ENCODE measurements around the gene NTSR1.

The NTSR1 gene

DNA sequence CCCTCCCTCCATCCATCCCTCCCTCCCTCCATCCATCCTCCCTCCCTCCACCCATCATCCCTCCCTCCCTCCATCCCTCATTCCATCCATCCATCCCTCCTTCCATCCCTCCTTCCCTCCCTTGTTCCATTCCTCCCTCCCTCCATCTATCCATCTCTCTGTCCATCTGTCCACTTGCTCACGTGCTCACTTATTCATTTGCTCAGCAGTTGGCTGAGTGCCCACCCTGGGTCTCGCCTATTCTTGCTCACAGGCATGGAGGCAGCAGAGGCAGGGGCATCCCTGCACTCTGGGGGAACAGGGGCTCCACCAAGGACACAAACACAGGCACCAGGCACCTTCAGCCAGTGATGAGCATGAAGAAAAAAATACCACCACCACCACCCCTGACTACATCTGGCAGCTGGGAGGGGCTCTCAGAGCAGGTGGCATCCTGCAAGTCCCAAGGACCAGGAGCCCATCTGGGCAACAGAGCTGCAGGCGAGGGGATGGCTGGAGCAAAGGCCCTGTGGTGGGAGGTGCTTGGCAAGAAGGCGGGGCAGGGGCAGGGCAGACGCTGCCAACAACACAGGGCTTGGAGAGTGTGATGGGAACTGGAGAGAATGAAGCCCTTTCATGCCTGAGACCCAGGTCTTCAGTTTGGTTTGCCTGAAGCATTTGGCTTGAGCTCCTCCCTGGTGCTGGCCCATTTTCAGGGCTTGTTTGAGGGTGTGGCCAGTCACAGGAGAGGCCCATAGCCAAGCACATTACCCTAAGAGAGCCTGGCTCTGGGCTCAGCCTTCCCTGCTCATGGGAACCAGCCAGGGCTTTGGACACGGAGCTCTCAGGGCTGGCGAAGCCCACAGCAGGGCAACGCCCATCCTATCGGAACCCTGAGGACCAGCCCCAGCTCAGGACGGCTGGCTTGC, 47.4 kb downstream of the NTSR1 start:
- DNase-seq (ENCODE audit: low read depth): no peak

DNA sequence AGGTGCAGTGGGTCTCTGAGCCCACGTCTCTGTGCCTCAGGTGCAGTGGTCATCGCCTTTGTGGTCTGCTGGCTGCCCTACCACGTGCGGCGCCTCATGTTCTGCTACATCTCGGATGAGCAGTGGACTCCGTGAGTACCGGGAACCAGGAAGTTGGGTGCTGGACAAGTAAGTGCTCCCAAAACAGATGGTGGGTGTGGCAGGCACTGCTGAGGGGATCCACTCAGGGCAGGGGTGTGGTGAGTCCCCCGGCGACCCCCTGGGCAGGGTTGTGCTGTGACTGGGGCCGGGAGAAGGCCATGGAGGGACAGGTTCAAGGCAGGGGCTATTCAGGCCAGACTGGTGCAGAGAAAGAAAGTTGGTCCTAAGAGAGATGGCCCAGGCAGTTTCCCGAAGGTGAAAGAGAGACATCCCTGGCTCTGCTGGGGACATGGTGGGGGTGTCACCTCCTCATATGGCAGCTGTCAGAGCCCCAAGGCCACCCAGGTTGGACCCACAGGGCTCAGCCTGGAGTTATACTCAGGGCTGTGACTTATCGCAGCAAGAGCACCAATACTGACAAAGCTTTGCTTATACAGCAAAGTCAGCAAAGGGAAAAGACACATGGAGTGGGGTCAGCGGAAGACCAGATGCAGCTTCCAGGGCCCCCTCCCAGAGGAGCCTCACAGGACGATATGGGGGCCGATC, 49.7 kb downstream of the NTSR1 start:
- no peak for DNase-seq (ENCODE audit: low read depth)

DNA sequence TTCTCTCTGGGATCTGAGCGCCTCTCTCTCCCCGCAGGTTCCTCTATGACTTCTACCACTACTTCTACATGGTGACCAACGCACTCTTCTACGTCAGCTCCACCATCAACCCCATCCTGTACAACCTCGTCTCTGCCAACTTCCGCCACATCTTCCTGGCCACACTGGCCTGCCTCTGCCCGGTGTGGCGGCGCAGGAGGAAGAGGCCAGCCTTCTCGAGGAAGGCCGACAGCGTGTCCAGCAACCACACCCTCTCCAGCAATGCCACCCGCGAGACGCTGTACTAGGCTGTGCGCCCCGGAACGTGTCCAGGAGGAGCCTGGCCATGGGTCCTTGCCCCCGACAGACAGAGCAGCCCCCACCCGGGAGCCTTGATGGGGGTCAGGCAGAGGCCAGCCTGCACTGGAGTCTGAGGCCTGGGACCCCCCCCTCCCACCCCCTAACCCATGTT, 51.4 kb downstream of the NTSR1 start:
- no peak for DNase-seq (ENCODE audit: low read depth)

DNA sequence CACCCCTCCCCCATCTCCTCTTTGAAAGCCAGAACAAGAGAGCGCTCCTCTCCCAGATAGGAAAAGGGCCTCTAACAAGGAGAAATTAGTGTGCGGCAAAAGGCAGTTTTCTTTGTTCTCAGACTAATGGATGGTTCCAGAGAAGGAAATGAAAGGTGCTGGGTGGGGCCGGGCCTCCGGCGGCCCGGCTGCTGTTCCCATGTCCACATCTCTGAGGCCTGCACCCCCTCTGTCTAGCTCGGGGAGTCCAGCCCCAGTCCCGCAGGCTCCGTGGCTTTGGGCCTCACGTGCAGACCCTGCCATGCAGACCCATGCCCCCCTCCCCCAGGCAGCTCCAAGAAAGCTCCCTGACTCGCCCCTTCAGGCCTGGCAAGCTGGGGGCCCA, 51.8 kb downstream of the NTSR1 start:
- DNase-seq (ENCODE audit: low read depth): no peak

DNA sequence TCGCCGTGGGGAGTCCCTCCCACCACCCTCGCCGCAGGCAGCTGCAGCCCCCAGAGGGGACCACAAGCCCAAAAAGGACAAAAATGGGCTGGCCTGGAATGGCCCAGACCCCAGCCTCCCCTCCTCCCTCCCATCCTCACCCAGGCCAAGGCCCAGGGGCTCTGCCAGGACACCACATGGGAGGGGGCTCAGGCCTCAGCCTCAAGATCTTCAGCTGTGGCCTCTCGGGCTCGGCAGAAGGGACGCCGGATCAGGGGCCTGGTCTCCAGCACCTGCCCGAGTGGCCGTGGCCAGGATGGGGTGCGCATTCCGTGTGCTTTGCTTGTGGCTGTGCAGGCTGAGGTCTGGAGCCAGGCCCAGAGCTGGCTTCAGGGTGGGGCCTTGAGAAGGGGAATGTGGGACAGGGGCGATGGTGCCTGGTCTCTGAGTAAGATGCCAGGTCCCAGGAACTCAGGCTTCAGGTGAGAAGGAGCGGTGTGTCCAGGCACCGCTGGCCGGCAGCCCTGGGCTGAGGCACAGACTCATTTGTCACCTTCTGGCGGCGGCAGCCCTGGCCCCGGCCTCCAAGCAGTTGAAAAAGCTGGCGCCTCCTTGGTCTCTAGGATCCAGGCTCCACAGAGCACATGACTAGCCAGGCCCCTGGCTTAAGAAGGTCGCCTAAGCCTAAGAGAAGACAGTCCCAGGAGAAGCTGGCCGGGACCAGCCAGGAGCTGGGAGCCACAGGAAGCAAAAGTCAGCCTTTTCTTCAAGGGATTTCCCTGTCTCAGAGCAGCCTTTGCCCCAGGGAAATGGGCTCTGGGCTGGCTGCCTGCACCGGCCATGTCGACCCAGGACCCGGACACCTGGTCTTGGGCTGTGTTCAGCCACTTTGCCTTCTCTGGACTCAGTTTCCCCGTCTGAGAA, 52.5 kb downstream of the NTSR1 start:
- DNase-seq (ENCODE audit: low read depth): no peak

DNA sequence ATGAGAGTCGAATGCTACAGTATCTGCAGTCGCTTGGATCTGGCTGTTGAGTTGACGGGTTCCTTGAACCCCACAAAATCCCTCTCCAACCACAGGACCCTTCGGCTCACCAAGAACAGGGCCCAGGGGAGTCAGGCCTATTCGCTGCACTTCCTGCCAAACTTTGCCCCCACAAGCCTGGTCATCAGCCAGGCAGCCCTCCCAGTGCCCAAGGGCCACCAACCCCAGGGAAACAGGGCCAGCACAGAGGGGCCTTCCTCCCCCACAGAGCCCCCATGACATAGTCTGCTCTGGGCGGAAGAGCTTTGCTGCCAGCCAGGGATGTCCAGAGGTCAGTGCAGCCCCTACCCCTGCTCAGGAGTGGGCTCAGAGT, 53.1 kb downstream of the NTSR1 start:
- no peak for DNase-seq (ENCODE audit: low read depth)

DNA sequence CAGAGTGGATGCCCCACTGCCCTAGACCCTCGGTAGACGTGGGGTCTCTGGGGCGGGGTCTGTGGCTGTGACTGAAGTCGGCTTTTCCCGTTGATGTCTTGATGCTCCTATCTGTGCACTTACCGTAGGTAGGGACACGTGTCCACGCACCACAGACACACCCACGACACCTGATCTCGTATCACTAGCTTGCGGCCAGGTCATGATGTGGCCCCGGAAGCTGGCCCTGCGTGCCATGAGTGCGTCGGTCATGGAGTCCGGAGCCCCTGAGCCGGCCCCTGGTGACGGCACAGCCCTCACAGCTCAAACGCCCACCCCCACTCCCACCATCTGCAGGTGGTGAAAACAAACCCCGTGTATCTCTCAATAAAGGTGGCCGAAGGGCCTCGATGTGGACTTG, 53.7 kb downstream of the NTSR1 start:
- DNase-seq (ENCODE audit: low read depth): no peak

DNA sequence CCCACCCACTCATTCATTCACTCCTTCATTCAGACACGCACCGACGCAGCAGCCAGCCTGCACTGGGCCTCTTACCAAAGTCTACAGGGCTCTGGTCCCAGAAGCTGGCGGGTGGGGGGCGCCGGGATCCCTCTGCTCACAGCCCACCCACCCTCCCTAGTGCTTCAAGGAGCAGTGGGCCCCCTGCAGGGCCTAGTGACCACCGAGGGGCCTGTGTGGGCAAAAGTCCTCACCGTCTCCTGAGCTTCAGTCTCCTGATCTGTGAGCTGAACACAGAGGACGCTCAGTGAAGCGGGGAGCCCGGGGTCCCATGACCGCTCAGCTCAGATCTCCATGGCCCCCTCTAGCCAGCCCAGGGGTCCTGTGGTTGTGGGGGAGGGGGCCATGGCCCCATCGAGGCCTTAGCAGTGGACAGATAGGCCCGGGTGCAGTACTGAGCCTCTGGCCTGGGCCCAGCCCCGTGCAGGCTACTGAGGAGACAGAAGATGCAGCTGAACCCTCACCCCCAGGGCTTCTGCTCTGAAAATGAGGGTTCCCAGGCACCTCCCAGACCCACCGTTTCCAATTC, 54.2 kb downstream of the NTSR1 start:
- no peak for DNase-seq (ENCODE audit: low read depth)

DNA sequence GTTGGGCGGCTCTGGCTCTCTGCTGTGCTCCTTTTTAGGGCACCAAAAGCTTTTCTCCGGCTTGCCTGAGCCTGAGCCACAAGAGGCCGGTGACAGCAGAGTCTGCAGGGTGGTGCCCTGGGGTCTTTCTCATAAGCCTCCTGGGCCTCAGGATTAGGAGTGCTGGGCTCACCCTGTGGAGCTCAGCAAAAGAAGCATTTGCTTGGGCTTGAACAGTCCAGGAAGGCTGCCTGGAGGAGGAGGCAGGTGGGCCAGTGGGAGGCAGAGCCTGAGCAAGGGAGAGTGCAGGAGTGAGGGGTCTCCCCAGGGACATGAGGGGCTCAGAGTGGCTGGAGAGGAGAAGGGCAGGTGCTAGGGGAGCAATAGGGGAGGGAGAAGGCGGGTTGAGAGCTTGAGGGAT, 54.8 kb downstream of the NTSR1 start:
- DNase-seq (ENCODE audit: low read depth): no peak

DNA sequence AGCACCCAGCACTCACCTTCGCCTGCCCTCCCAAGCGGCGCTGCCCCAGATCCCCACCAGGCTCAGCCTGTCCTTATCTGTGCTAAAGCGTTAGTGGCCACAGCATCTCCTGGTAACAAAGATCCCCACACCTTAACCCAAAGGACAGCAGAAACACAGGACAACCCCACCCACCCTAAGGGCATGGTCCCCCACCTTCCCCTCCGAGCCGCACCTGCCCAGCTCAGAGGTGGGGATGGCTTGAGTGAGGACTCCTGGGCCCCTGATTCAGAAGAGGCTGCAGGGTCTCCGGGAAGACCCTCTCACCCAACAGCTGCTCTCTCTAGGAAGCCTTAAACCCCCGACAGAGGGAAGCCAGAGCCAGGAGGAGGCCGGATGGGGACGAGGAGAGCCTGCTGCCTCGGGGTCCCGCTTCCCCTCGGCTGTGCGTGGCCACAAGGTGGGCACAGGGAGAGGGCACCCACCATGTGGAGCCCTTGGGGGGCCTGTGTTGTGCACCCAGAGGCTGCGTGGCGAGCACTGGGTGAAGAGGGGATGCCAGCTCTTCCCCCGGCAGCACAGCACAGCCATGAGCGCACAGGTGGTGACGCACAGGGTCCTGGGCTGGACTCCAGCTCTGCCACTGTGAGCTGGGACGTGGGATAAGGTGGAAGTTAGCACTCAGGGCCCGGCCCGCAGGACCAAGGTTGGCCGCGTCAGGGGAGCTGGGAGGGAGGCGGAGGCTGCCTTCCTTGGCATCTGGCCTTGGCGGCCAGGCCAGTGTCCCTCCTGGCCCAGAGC, 55.7 kb downstream of the NTSR1 start:
- no peak for DNase-seq (ENCODE audit: low read depth)

DNA sequence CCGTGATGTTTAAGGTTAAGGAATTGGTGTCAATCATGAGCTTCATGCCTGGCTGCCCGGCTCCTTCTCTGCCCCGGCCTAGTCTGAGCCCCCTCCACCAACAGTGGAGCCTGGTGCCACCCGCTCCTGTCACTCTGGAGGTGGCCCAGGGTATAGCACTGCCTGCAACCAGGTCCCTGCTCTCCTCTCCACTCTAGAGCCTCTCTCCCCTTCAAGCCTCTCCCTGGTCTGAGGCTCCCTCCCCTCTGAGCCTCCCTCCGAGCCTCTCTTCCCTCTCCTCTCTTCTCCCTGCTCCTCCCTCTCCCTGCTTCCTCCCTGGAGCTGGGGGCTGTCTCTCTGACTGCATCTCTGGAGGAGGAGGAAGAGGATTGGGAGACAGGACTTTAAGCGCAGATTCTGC, 56.4 kb downstream of the NTSR1 start:
- DNase-seq (ENCODE audit: low read depth): no peak

DNA sequence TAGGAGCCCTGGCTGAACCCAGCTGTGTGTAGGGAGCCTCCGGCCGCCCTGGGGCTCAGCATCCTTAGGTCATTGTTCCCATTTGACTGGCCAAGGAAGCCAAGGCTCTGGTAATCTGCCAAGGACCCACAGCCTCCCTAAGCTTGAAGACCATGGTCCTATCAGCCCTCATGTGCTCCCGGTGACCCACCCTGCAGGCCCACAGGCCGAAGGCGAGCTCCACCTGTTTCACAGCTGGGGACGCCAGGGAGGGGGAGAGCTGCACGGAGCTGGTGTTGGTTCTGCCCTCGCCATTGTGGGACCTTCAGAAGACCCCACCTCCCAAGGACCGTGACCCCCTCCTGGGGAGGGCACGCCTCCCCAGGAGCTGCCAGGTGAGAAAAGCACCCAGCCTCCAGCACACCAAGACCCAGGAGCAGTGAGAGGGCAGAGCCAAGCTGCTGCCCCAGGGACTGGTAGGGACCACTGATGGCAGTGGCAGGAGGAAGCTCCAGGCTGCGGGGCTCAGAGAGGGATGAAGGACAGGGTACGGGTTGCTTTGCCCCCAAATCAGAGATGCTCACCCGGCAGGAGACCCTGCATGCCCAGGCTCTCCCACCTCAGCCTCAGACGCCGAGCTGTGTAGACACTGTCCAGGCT, 56.9 kb downstream of the NTSR1 start:
- DNase-seq (ENCODE audit: low read depth): no peak

DNA sequence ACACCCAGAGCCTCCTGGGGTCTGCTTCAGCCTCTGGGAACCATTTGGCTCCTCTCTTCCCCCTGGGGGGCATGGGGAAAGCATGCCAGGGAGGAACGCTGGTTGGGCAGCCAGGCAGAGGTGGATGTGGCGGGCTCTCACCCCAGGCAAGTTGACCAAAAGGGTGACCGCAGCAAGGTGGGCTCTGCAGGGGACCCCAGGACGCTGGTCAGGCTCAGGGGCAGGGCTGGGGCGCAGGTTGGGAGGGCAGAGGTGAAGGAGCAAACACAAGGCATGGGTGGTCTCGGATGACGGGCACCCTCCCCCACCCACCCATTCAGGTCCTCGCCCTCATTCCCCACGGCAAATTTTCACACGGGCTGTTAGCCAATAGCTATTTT, 57.4 kb downstream of the NTSR1 start:
- DNase-seq (ENCODE audit: low read depth): no peak

DNA sequence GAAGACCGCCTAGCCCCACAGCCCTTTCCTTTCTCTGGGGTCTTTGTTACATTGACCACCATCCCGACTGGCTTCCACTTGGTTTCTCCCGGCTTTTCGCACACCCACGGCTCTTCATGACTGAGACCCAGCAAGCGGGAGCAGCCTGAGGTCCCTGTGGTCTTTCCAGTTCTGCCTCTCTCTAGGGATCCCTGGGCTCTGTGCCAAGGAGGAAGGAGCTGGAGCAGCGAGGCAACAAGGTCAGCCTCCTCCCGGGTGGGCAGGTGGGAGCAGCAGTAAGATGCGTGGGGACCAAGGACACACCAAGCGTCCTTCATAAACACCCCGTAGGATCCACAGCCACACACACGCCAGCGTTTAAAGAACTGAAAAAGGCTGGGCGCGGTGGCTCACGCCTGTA, 58.1 kb downstream of the NTSR1 start:
- DNase-seq (ENCODE audit: low read depth): no peak

DNA sequence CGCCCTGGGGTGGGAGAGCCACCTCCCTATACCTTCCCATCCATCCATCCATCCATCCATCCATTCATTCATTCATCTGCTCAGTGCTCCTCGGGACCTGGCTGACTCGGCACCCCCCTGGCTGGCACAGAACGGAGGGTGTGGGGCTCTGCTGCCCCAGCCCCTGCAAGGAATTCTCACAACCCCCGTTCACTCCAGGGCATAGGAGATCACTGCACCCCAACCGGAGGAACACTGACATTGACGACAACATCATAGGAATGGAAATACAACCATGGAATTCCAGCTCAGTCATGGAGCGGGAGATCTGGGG, 59.6 kb downstream of the NTSR1 start:
- no peak for DNase-seq (ENCODE audit: low read depth)

DNA sequence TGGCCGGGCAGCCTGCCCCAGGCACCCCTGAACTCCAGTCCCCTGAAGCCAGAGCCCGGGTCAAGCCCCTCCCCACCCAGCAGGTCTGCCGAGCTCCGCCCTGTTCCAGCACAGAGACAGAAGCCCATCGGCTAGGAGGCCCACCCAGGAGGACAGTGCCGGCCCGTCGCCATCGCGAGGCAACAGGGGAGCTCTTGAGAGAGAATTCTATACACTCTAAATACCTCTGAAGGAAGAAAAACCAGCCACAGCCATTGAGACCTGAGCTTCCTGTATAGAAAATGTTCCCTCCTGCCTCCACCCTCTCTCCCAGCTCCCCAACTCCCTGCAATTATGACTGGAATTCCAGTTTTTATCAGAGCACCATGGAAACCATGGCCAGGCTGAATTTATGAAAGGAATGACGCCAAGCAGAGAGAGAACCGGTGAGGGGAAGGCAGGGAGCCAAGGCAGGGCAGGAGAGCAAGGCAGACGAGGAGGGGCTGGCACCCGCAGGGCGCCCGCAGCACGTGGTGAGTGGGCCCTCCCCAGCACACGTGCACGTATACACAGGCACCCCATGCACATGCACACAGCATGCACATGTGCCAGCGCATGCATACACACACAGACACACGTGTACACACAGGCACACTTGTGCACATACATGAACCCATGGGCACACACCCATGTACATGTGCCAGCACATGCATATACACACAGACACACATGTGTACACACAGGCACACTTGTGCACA, 60.1 kb downstream of the NTSR1 start:
- DNase-seq (ENCODE audit: low read depth): no peak

DNA sequence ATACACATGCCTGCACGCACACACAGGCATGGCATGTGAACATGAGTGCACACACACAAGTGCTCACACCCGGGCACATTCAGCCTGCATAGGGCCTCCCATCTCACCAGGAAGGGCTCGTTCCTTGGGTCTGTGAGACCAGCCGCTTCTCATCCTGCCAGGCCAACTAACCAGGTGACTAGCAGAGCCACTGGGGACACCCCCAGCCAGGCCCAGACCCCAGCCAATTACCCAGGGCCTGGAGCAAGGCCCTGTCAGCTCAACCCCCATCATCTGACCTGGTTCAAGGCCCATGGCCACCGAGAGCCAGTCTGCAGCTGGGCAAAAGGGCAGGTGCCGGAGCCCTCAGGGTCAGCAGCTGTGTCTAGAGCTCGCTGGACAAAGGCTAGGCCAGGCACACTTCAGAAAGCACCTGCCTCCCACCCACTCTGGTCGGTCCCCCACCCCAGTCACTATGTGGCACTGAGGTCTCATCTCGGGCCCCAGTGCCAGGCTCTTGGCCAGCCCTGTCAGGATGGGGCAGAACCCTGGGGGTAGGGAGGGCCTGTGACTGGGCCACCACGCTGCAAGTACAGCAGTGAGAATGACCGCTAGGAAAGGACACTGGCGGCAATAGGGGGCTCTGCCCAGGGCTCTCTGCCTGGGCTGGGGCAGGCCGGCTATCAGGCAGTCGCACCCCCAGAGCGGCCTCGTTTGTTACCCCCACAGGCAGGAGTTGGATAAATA, 60.9 kb downstream of the NTSR1 start:
- no peak for DNase-seq (ENCODE audit: low read depth)

DNA sequence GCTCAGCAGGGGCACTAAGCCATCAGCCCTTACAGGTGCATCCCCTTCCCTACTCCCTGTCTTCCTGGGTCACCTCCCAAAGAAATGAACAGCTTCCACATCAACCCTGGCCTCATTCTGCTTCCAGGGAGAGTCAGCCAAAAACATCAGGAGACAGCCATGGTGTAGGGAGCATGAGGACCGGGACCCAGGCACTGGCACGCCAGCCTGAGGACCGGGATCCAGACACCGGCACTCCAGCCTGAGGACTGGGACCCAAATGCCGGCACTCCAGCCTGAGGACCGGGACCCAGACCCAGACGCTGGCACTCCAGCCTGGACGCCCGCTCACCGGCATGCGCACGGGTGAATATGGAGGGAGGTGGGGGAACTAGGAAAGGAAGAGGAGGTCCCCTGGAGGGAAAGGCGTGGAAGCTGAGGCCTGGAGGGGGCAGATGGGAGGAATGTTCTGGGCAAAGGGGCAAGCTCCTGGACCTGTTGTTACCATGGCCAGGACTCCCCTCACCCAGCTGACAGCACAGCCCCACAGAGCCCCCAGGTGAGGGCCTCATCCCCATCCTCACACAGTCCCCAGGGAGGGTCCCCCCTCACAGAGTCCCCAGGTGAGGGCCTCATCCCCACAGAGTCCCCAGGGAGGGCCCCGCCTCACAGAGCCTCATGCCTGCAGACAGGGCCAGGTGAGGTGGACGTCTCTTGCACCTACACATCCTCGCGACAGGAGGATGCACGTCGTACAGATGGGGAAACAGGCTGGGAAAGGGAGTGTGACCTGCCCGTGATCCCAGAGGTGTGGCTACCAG, 61.7 kb downstream of the NTSR1 start:
- no peak for DNase-seq (ENCODE audit: low read depth)

DNA sequence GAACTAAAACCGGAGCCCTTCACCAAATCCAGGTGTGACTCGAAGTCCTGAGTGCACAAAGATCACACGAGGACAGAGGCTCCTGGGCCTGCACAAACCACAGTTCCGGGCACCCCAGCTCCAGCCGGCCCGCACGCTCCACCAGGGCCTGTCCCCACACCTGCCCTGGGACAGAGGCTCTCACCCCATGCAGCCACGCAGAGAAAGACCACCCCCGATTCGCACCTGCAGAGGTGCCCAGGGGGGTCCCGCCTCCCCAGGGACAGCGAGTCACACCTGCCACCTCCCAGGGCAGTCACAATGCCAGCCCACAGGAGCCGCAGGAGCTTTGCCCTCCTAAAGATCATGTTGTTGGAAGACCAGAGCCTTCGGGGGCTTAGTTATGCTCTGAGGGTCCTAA, 62.3 kb downstream of the NTSR1 start:
- DNase-seq (ENCODE audit: low read depth): no peak
